HepG2 (cell line): ENCODE data around the gene ACAT2. TPM values are rescaled to one million over a fixed set of nuclear protein-coding genes. Genes with fewer than 3 reads are reported as not detected.

Source experiments
- DR1 ChIP-seq: sonication (generic); formaldehyde crosslinking; IDR thresholded peaks from 2 replicates; pipeline ENCODE4 v1.8.0; 2021; ENCODE audit warnings: mild to moderate bottlenecking, missing genetic modification reagents, inconsistent platforms
- EED ChIP-seq: sonication (generic); formaldehyde crosslinking; IDR thresholded peaks from 2 replicates; pipeline ENCODE4 v1.5.0; 2020; ENCODE audit warnings: mild to moderate bottlenecking, missing genetic modification reagents
- GABPB1 ChIP-seq: IDR thresholded peaks from 2 replicates; pipeline ENCODE4 v1.6.1; 2016; ENCODE audit warnings: mild to moderate bottlenecking, missing genetic modification reagents, moderate library complexity, missing compliant biosample characterization
- HHEX ChIP-seq: IDR thresholded peaks from 2 replicates; pipeline ENCODE4 v1.6.1; 2016; ENCODE audit warnings: control low read depth
- KLF12 ChIP-seq: sonication (generic); formaldehyde crosslinking; IDR thresholded peaks from 2 replicates; pipeline ENCODE4 v1.4.0; 2020; ENCODE audit warnings: missing genetic modification reagents, borderline replicate concordance
- NFE2L2 ChIP-seq: fragments of 150-350 bp; IDR thresholded peaks from 2 replicates; pipeline ENCODE4 v1.6.1; 2014; ENCODE audit warnings: low read length
- RBFOX2 ChIP-seq: fragments of 200-400 bp; formaldehyde crosslinking; IDR thresholded peaks from 2 replicates; pipeline ENCODE4 v1.6.1; 2017; ENCODE audit warnings: low read depth, mild to moderate bottlenecking, low read length
- SAP130 ChIP-seq: IDR thresholded peaks from 2 replicates; pipeline ENCODE4 v1.6.1; 2016; ENCODE audit warnings: low read depth
- SP1 ChIP-seq, 2 experiments: fragments of 450-650 bp in 1 of 2; sonication (generic) in 1 of 2; formaldehyde crosslinking in 1 of 2; IDR thresholded peaks; 2 replicates each; pipeline versions ENCODE4 v1.4.0 to v1.6.1; 2016 to 2020; ENCODE audit warnings: missing genetic modification reagents in 1 of 2
- ZNF33A ChIP-seq: sonication (generic); formaldehyde crosslinking; IDR thresholded peaks from 2 replicates; pipeline ENCODE4 v1.5.1; 2020; ENCODE audit warnings: missing genetic modification reagents, mild to moderate bottlenecking, moderate library complexity, borderline replicate concordance
- ZNF432 ChIP-seq: sonication (generic); formaldehyde crosslinking; IDR thresholded peaks from 2 replicates; pipeline ENCODE4 v1.5.0; 2020; ENCODE audit warnings: missing genetic modification reagents, mild to moderate bottlenecking, borderline replicate concordance
- ZNF44 ChIP-seq: sonication (generic); formaldehyde crosslinking; IDR thresholded peaks from 2 replicates; pipeline ENCODE4 v1.5.1; 2020; ENCODE audit warnings: mild to moderate bottlenecking, missing genetic modification reagents
- ZNF451 ChIP-seq: sonication (generic); formaldehyde crosslinking; IDR thresholded peaks from 2 replicates; pipeline ENCODE4 v1.5.0; 2020; ENCODE audit warnings: mild to moderate bottlenecking, missing genetic modification reagents
- ZNF484 ChIP-seq: sonication (generic); formaldehyde crosslinking; IDR thresholded peaks from 2 replicates; pipeline ENCODE4 v1.5.1; 2020; ENCODE audit warnings: mild to moderate bottlenecking, low read depth, missing genetic modification reagents, borderline replicate concordance
- ZNF615 ChIP-seq: sonication (generic); formaldehyde crosslinking; IDR thresholded peaks from 2 replicates; pipeline ENCODE4 v1.5.0; 2020; ENCODE audit warnings: mild to moderate bottlenecking, missing genetic modification reagents, borderline replicate concordance
- ZNF75D ChIP-seq: sonication (generic); formaldehyde crosslinking; IDR thresholded peaks from 2 replicates; pipeline ENCODE4 v1.8.1; 2023; ENCODE audit warnings: missing genetic modification reagents, mild to moderate bottlenecking, borderline replicate concordance
- ZNF768 ChIP-seq: sonication (generic); formaldehyde crosslinking; IDR thresholded peaks from 2 replicates; pipeline ENCODE4 v1.4.0; 2020; ENCODE audit warnings: missing genetic modification reagents
- polyA plus RNA-seq, 8 experiments: library from polyadenylated mRNA; depleted of rRNA in 3 of 8; stranded (reverse) in 7 of 8; unstranded in 1 of 8; fragments of >200 nt; fragmentation: Illumina TruSeq in 4 of 8; extraction: Trizol in 4 of 8; gene quantifications; 2 replicates each; pipeline versions ENCODE4 v1.2.1 to v1.2.3, GENCODE V29; 2011 to 2016; ENCODE audit warnings: low read depth in 4 of 8, missing spikeins in 1 of 8, mixed read lengths in 1 of 8; ENCODE audit not compliant: insufficient read depth in 1 of 8
- total RNA-seq, 5 experiments: library from RNA; depleted of rRNA; stranded (reverse); fragments of >200 nt; fragmentation: Illumina TruSeq; extraction: Trizol; gene quantifications; 2 replicates each; pipeline ENCODE4 v1.2.3, GENCODE V29; 2016; ENCODE audit warnings: low read depth in 1 of 5
- TF ChIP-seq, protein P1 (sequence below): sonication (generic); formaldehyde crosslinking; IDR thresholded peaks from 2 replicates; pipeline ENCODE4 v1.5.0; 2020; ENCODE audit warnings: mild to moderate bottlenecking, low read depth, missing genetic modification reagents, borderline replicate concordance
- TF ChIP-seq, protein P2 (sequence below): sonication (generic); formaldehyde crosslinking; IDR thresholded peaks from 2 replicates; pipeline ENCODE4 v1.4.0; 2020; ENCODE audit warnings: missing genetic modification reagents
- TF ChIP-seq, protein P3 (sequence below): sonication (generic); formaldehyde crosslinking; IDR thresholded peaks from 2 replicates; pipeline ENCODE4 v1.8.1; 2023; ENCODE audit warnings: mild to moderate bottlenecking, missing genetic modification reagents
- TF ChIP-seq, protein P4 (sequence below): IDR thresholded peaks from 2 replicates; pipeline ENCODE4 v1.6.1; 2016; ENCODE audit warnings: missing compliant biosample characterization, missing genetic modification reagents, borderline replicate concordance
- TF ChIP-seq, protein P5 (sequence below): sonication (generic); formaldehyde crosslinking; IDR thresholded peaks from 2 replicates; pipeline ENCODE4 v1.4.0; 2020; ENCODE audit warnings: missing genetic modification reagents
- TF ChIP-seq, protein P6 (sequence below): sonication (generic); formaldehyde crosslinking; IDR thresholded peaks from 2 replicates; pipeline ENCODE4 v1.8.0; 2022; ENCODE audit warnings: missing genetic modification reagents, mild to moderate bottlenecking, borderline replicate concordance

Gene ACAT2
- total and polyA plus RNA-seq, 2 of the 13 experiments (the other 11 are each of a cell fraction or from before 2014, with no cell fraction given): 121 to 534 TPM

DNA sequence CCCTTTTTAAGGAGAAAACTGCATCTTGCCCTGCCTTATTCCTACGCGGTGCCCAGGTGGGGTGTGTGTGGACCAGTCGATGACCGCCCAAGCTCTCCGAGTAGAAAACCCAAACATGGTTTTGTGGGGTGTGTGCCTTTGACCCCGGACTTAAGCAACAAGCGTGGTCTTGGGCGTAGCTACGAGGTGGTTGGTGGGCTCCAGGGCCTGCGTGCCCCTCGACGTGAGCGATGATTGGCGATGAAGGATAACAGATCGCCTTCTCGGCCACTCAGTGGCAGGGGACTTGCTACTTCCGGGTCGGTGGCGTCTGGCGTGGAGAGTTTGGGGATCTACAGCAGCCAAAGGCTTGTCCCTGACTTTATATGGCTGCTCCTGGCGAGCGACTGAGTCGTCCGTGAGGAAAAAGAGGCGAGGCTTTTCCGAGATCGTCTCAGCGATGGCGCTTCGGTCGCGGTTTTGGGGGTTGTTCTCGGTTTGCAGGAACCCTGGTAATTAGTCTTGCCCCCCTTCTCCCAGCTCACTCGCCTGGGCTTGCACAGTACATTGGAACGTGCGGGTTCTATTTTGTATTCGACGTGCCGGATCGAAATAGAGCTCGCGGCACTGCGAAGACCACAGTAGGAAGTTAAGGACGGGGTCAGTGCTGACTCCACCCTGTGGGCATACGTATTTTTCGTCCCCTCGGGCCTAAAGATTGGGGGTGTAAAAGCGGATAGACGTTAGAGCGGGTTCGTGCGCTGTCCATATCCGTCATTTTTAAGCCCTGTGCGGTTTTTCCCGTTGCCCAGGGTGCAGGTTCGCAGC is 28.5 kb downstream of the ACAT2 start, which contains the start of gene MRPL18 (continued):
- TF ChIP-seq ZNF432 (CRISPR knock-in tag) (no peak), RBFOX2 (peak; percentile 73), NFE2L2 (no peak), GABPB1 (CRISPR knock-in tag) (peak; percentile 90), ZNF75D (CRISPR knock-in tag) (no peak), ZNF484 (CRISPR knock-in tag) (no peak), ZNF451 (CRISPR knock-in tag) (no peak; the same call in 1 of the 2 replicates), ZNF768 (CRISPR knock-in tag) (no peak), EED (CRISPR knock-in tag) (peak; percentile 72; the same call in 1 of the 2 replicates), KLF12 (CRISPR knock-in tag) (no peak; the same call in 1 of the 2 replicates), SAP130 (CRISPR knock-in tag) (peak; percentile 92), ZNF615 (peak; percentile 8; the same call in 1 of the 2 replicates), ZNF44 (CRISPR knock-in tag) (no peak), DR1 (CRISPR knock-in tag) (no peak), ZNF33A (CRISPR knock-in tag) (peak; percentile 86; the same call in 1 of the 2 replicates), SP1 (IDR thresholded peaks at IDR 0.05) (no peak), SP1 (CRISPR knock-in tag; IDR thresholded peaks at IDR 0.05) (0 out of 2 replicates have a peak, but pooled peaks have one; percentile 26), HHEX (CRISPR knock-in tag) (no peak)
- TF ChIP-seq, protein P1, sequence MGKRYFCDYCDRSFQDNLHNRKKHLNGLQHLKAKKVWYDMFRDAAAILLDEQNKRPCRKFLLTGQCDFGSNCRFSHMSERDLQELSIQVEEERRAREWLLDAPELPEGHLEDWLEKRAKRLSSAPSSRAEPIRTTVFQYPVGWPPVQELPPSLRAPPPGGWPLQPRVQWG (CRISPR knock-in tag): no peak
- TF ChIP-seq, protein P2, sequence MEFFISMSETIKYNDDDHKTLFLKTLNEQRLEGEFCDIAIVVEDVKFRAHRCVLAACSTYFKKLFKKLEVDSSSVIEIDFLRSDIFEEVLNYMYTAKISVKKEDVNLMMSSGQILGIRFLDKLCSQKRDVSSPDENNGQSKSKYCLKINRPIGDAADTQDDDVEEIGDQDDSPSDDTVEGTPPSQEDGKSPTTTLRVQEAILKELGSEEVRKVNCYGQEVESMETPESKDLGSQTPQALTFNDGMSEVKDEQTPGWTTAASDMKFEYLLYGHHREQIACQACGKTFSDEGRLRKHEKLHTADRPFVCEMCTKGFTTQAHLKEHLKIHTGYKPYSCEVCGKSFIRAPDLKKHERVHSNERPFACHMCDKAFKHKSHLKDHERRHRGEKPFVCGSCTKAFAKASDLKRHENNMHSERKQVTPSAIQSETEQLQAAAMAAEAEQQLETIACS (CRISPR knock-in tag): no peak
- TF ChIP-seq, protein P3, sequence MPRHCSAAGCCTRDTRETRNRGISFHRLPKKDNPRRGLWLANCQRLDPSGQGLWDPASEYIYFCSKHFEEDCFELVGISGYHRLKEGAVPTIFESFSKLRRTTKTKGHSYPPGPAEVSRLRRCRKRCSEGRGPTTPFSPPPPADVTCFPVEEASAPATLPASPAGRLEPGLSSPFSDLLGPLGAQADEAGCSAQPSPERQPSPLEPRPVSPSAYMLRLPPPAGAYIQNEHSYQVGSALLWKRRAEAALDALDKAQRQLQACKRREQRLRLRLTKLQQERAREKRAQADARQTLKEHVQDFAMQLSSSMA: no peak
- TF ChIP-seq, protein P4, sequence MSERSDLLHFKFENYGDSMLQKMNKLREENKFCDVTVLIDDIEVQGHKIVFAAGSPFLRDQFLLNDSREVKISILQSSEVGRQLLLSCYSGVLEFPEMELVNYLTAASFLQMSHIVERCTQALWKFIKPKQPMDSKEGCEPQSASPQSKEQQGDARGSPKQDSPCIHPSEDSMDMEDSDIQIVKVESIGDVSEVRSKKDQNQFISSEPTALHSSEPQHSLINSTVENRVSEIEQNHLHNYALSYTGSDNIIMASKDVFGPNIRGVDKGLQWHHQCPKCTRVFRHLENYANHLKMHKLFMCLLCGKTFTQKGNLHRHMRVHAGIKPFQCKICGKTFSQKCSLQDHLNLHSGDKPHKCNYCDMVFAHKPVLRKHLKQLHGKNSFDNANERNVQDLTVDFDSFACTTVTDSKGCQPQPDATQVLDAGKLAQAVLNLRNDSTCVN: no peak
- TF ChIP-seq, protein P5, sequence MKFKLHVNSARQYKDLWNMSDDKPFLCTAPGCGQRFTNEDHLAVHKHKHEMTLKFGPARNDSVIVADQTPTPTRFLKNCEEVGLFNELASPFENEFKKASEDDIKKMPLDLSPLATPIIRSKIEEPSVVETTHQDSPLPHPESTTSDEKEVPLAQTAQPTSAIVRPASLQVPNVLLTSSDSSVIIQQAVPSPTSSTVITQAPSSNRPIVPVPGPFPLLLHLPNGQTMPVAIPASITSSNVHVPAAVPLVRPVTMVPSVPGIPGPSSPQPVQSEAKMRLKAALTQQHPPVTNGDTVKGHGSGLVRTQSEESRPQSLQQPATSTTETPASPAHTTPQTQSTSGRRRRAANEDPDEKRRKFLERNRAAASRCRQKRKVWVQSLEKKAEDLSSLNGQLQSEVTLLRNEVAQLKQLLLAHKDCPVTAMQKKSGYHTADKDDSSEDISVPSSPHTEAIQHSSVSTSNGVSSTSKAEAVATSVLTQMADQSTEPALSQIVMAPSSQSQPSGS (CRISPR knock-in tag): no peak
- TF ChIP-seq, protein P6, sequence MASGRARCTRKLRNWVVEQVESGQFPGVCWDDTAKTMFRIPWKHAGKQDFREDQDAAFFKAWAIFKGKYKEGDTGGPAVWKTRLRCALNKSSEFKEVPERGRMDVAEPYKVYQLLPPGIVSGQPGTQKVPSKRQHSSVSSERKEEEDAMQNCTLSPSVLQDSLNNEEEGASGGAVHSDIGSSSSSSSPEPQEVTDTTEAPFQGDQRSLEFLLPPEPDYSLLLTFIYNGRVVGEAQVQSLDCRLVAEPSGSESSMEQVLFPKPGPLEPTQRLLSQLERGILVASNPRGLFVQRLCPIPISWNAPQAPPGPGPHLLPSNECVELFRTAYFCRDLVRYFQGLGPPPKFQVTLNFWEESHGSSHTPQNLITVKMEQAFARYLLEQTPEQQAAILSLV: 0 out of 2 replicates have a peak, but pooled peaks have one; percentile 25
